ENCODE data around the gene ZBTB38.

DNA sequence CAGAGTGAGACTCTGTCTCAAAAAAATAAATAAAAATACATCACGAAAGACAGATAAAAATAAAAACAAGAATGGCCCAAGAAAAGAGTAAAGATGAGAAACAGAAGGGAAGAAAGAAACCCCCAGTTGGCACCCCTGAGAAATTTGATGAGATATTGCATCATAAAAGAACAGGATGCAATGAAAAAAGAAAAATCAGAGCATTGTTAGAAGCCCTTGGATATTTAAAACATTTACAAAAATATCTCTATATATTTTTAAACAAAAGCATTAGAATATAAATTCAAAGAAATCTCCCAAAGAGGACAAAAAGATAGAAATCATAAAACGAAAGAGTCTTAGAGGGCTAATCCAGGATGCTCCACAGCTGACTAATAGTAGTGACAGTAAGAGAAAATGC, 18.6 kb upstream of the ZBTB38 start:
- TF ChIP-seq CTCF (IDR thresholded peaks at IDR 0.05) (no peak), POLR2A (IDR thresholded peaks at IDR 0.05) (no peak)
